Measurements from ENCODE around the gene HOXB3.

HOXB3 gene

DNA sequence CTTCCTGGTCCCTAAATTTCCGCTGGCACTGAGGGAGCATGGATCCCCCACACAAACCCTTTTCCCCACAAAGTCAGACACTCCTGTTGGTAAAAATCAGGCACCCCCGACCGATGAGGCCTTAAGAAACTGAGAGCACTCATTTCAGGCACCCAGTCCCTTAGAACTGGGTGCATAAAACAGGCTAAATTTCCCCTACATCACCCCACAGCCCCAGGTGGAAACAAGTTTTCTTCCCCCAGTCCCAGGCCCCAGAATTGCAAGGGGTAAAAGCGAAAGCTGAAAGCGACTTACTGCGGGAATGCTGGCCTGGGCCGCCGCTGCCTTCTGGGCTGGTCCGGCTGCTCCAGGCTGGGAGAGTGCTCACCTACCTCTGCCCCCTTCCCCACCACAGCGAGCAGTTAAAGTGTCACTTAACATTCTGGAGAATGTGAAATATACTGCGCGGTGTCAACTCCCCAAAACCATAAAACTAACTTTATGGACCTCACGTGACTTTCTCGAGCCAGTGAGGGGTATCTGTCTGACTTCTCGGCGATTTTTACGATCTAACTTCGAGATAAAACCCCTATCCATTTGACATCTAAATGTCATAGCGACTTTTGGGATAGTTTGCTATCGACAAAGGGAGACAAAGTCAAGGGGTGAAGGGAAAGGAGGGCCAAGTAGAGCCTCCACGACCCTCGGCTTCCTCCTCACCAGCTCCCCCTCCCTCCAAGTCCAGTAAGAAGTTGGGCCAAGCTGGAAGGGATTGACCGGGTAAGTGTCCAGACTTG is at the start of gene HOXB3:
Gene HOXB3, minus strand, starts transcription at position 411 of the 776 bp plus-strand sequence. CDS start 37,767 bp downstream, outside the sequence.
- peaks cover 100% of the 10 kb centered on the region for H3K27me3 Mint-ChIP-seq
- no peak within 1 kb of the TSS for H3K4me3 Mint-ChIP-seq
- peaks cover 65% of the 10 kb centered on the region for H3K4me1 Mint-ChIP-seq
- no peaks in the 10 kb centered on the region for H3K36me3 Mint-ChIP-seq
- CTCF ChIA-PET, result interaction anchor here (0.6 to 1.9 kb wide), 7 partner anchors 42 to 327 kb away, joined by 3 to 6 read pairs (median 3); no protein-coding TSS in a partner anchor
- DNase-seq, result no peak
- H3K27ac Mint-ChIP-seq, result no peak within 1 kb of the TSS
- no peaks in the 10 kb centered on the region for H3K9me3 Mint-ChIP-seq

GRCh38 chr17:48639136-48639535 is 49.1 kb upstream of the HOXB3 start:
- H3K27ac Mint-ChIP-seq, result no peak overlapping the region
- H3K36me3 Mint-ChIP-seq, result peaks cover 2% of the 10 kb centered on the region
- H3K4me1 Mint-ChIP-seq, result peaks cover 21% of the 10 kb centered on the region
- H3K27me3 Mint-ChIP-seq, result peaks cover 100% of the 10 kb centered on the region
- H3K9me3 Mint-ChIP-seq, result no peaks in the 10 kb centered on the region
- H3K4me3 Mint-ChIP-seq, result no peak overlapping the region
- CTCF ChIA-PET, result interaction anchor here (1.1 kb wide), 1 partner anchor 25 kb away, joined by 3 read pairs; no protein-coding TSS in a partner anchor
- no peak for DNase-seq

DNA sequence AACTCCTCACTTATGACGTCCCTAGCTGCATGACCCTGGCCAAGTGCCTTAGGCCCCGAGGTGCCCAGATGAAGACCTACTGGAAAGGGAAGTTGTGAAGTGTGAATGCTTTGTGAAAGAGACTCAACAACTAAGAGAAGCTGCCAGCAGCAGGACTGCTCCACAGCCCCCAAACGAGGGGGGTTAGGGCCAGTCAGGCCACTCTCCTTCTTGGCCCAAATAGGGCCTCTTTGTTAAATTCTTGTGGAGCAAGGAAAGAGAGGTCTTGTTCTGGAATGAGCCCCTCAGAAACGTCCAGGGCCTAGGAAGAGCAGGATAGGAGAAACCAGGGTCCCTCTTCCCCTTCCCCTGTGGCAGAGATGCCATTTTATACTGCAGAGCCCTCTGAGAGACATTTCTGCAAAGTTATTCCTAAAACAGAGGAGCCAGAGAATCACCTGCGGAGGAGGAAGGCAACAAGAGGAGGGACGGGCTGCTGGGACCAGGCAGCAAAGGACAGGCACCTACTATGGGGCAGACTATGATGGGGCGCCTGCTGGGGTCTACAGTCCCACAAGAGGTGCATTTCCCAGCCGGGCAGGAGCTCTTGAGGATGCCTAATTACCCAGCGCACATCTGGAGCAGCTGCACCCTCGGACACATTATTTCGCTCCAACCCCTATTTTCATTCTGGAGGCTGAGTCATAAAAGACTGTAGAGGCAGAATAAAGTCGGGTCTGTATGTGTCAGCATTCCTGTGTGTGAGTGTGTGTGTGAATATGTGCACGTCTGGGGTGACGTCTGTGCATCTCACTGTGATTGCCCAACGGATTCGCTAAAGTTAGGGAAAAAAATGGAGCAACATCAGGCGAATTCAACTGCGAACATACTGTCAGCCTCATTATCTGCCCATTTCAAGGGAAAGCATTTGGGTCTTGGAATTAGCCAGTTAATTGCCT is 47.6 kb upstream of the HOXB3 start:
- H3K4me3 Mint-ChIP-seq, result no peak overlapping the region
- peaks cover 100% of the 10 kb centered on the region for H3K27me3 Mint-ChIP-seq
- CTCF ChIA-PET, result interaction anchor here (1.0 to 2.4 kb wide), 11 partner anchors 9 to 241 kb away, joined by 3 to 13 read pairs (median 4); partner anchors contain the start of gene HOXB9
- no peak for DNase-seq
- H3K9me3 Mint-ChIP-seq, result no peaks in the 10 kb centered on the region
- H3K27ac Mint-ChIP-seq, result no peak overlapping the region
- H3K36me3 Mint-ChIP-seq, result peaks cover 2% of the 10 kb centered on the region
- H3K4me1 Mint-ChIP-seq, result peaks cover 22% of the 10 kb centered on the region

GRCh38 chr17:48636177-48637018 is 46.4 kb upstream of the HOXB3 start:
- DNase-seq, result peak; percentile 82
- CTCF ChIA-PET, result interaction anchor here (0.7 to 2.4 kb wide), 15 partner anchors 10 to 243 kb away, joined by 3 to 13 read pairs (median 4); partner anchors contain the start of gene HOXB9
- H3K9me3 Mint-ChIP-seq, result no peaks in the 10 kb centered on the region
- H3K4me3 Mint-ChIP-seq, result no peak overlapping the region
- H3K4me1 Mint-ChIP-seq, result peaks cover 19% of the 10 kb centered on the region
- peaks cover 100% of the 10 kb centered on the region for H3K27me3 Mint-ChIP-seq
- no peak overlapping the region for H3K27ac Mint-ChIP-seq
- peaks cover 1% of the 10 kb centered on the region for H3K36me3 Mint-ChIP-seq

GRCh38 chr17:48634493-48635208 is 44.6 kb upstream of the HOXB3 start:
- Mint-ChIP-seq H3K27me3 (peaks cover 100% of the 10 kb centered on the region), H3K4me1 (peaks cover 17% of the 10 kb centered on the region), H3K9me3 (no peaks in the 10 kb centered on the region), H3K27ac (no peak overlapping the region), H3K4me3 (no peak overlapping the region), H3K36me3 (no peaks in the 10 kb centered on the region)
- CTCF ChIA-PET, result interaction anchor here (0.6 to 1.0 kb wide), 2 partner anchors 12 to 323 kb away, joined by 3 to 5 read pairs; no protein-coding TSS in a partner anchor
- peak; percentile 11 for DNase-seq

- H3K4me3 Mint-ChIP-seq, result no peak overlapping the region
- H3K9me3 Mint-ChIP-seq, result no peaks in the 10 kb centered on the region
- CTCF ChIA-PET, result interaction anchor here (1.9 kb wide), 1 partner anchor 12 kb away, joined by 5 read pairs; no protein-coding TSS in a partner anchor
- H3K27ac Mint-ChIP-seq, result no peak overlapping the region
- H3K36me3 Mint-ChIP-seq, result no peaks in the 10 kb centered on the region
- peaks cover 17% of the 10 kb centered on the region for H3K4me1 Mint-ChIP-seq
- peaks cover 100% of the 10 kb centered on the region for H3K27me3 Mint-ChIP-seq
- DNase-seq, result no peak
Measured at GRCh38 chr17:48633266-48633677, 43.2 kb upstream of the HOXB3 start.

DNA sequence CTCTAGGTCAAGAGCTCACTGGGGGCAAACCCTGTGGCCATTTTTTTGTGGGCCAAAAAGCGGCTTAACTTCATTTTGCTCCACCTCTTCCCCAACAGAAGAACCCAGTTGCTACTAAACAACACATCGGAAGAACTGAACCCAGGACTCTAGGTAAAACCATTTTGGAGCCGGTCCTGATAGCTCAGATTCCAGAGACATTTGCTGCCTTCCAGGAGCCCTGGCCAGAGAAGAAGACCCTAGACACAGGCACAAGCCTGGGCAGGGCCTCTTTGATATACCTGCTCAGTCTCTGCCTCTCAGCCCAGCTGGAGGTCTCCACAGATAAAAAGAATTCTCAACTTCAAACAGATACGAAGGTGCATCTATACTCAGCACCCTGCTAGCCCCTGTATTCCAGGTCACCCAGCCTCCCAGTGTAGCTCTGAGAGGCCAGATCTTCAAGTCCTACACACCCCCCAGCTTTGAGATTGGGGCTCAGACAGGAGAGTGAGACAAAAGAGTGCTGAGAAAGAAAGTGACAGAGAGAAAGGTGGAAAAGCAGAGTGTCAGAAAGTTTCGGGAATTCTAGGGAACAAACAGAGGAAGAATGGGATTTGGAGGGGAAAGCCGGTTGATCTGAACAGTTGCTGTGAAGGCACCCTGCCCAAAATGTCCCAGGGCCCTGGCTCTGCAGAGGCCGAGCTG is 42.7 kb upstream of the HOXB3 start:
- Mint-ChIP-seq H3K27me3 (peaks cover 100% of the 10 kb centered on the region), H3K9me3 (no peaks in the 10 kb centered on the region), H3K36me3 (no peaks in the 10 kb centered on the region), H3K27ac (no peak overlapping the region), H3K4me1 (peaks cover 17% of the 10 kb centered on the region), H3K4me3 (peak overlapping the region; percentile 16)
- DNase-seq, result no peak
- CTCF ChIA-PET, result interaction anchor here (1.2 to 1.9 kb wide), 4 partner anchors 11 to 42 kb away, joined by 3 to 5 read pairs (median 4); no protein-coding TSS in a partner anchor

DNA sequence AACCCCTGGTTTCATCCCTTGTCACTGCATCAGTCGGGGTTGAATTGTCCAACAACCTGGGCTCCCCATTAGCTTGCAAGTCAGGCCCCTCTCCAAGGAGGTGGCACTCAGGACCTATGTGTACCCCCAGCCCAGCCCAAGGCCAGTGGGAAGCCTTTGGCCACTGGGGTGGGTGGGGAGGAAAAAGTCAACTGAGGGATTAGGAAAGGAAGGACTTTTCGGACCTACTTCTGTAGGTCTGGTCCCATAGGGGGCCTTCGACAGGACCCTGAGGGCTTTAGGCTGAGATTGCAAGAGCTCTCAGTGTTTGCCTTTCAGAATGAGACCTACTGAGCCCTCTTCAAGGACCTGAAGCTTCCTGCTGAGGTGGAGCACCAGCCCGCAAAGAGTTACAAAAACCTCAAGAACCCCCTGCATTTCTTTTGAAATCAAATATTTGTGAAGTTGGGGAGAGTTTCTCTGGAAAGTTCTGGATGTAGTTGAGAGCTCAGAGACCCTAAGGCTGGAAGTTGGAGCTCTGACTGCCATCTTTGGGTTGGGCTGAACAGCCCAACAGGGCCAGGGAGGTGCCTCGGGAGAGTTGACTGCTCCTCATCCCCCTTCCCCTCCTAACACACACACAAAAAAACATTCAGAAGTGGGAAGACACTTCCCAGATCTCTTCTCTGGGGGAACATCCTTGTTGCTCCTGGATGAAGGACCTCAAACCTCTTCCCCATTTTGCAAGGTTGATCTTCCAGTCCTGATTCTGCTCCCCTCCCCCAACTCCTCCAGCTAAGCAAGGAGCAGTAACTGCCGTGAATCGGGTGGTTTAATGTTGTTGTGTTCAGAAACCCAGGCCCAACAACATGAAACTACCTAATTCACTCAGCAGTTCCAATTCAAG is 41.9 kb upstream of the HOXB3 start:
- Mint-ChIP-seq H3K27me3 (peaks cover 100% of the 10 kb centered on the region), H3K9me3 (no peaks in the 10 kb centered on the region), H3K4me3 (no peak overlapping the region), H3K4me1 (peaks cover 18% of the 10 kb centered on the region), H3K36me3 (no peaks in the 10 kb centered on the region), H3K27ac (no peak overlapping the region)
- DNase-seq, result no peak
- CTCF ChIA-PET, result interaction anchor here (1.2 to 1.9 kb wide), 4 partner anchors 11 to 41 kb away, joined by 3 to 5 read pairs (median 4); no protein-coding TSS in a partner anchor

DNA sequence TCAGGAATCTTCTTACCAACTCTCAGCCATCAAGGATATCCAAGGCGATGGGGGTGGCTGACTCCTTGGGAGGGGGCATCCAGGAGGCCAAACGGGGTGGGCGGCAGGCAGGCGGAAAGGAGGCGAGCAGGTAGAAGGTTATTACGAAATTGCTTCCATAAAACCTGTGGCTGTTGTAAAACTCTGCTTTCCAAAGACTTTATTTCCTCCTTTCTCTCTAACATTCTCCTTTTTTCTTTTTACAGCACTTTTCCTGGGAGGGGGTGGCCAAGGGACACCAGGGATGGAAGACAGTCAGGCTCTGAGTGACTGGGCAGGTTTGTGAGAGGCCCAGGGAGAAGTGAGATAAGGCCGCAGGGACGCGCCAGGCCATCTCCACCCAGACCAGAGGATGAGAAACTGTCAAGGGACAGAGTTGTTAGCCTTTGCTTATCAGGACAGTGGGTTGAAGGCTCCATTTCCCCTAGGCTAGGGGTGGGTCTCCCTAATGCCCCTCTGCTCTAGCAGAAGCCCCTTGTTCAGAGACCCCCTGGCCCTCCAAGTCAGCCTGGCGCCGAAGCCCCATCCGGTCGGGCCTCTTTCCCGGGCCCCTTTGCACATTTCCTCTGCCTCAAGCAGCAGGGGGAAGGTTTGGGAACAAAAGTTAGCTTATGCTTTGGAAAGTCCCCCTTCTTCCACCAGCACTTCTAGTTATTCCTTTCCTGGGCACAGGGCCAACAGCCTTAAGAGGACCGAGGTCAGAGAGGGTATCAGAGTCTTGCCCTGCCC is 41.1 kb upstream of the HOXB3 start:
- no peak overlapping the region for H3K4me3 Mint-ChIP-seq
- H3K36me3 Mint-ChIP-seq, result no peaks in the 10 kb centered on the region
- peaks cover 100% of the 10 kb centered on the region for H3K27me3 Mint-ChIP-seq
- CTCF ChIA-PET, result interaction anchor here (1.2 to 1.3 kb wide), 2 partner anchors 29 to 40 kb away, joined by 4 read pairs; no protein-coding TSS in a partner anchor
- no peak overlapping the region for H3K27ac Mint-ChIP-seq
- peaks cover 17% of the 10 kb centered on the region for H3K4me1 Mint-ChIP-seq
- DNase-seq, result no peak
- H3K9me3 Mint-ChIP-seq, result no peaks in the 10 kb centered on the region

DNA sequence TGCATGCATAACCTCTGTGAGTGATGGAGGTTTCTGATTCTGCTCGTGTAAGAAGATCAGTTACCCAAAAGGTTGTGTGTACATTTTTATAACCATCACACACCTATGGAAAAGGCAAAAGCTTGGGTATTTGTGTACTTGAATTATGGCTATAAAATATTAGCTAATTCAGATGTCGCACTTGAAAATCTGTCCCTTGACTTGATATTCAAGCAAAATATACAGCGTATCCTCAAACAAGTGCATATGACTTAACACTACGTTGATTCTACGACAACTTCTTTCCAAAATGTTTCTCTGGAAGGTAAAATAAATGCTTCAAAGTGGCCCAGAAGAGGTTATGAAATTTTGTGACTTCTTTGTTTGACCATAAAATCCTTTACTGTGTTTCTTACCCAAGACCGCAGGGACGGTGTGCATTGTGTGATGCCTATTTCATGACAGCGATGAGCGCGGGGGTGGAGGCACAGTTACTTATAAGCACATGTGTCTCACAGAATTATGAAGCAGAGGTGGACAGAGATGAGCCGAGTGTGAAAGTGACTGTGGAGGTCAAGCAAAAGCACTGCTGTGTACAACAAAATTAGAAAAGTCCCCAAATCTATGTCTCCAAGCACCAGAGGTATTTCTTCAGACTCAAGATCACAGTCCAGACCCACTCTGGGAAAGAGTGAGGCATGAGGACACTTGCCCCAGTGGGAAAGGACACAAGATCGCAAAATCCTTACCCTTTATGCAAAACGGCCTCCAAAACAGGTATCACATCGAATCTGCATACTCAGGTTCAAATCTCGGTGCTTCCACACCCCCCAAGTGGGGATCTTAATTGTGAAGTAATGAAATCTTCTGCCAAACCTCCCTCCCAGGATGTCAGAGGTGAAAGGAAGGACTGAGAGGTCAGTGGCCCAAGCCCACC is 40.2 kb upstream of the HOXB3 start:
- DNase-seq, result no peak
- Mint-ChIP-seq H3K4me3 (no peak overlapping the region), H3K36me3 (no peaks in the 10 kb centered on the region), H3K27ac (no peak overlapping the region), H3K4me1 (peaks cover 20% of the 10 kb centered on the region), H3K9me3 (no peaks in the 10 kb centered on the region), H3K27me3 (peaks cover 100% of the 10 kb centered on the region)
- CTCF ChIA-PET, result no interaction called here
